GM12878 (cell line): Measurements from ENCODE around the gene LRRC31. TPM values are rescaled to one million over a fixed set of nuclear protein-coding genes. Genes with fewer than 3 reads are reported as not detected.

ENCODE experiments used
- ATAC-seq: fragments of 200-7000 bp; cut with Tn5 transposase; 3 replicates; pipeline ENCODE4 v1.9.1; 2020; ENCODE audit warnings: mild to moderate bottlenecking, moderate library complexity
- BruUV-seq: library from RNA; stranded (reverse); fragments of 400-500 nt; replicated peaks from 2 replicates; lab custom pipeline; 2021; lab: Mats Ljungman, UMichigan
- CTCF ChIA-PET: fragments of 300-600 bp; sonication (Branson Sonifier 250); formaldehyde crosslinking; extraction: SDS; loops from one replicate; lab custom pipeline; 2021; ENCODE audit warnings: inconsistent platforms; lab: Yijun Ruan, JAX
- POLR2A ChIA-PET: fragments of 350-600 bp; formaldehyde crosslinking; extraction: SDS; loops from one replicate; lab custom pipeline; 2021; ENCODE audit warnings: inconsistent platforms; lab: Charles Lee
- RAD21 ChIA-PET: fragments of 300-600 bp; sonication (Branson Sonifier 250); formaldehyde crosslinking; loops from one replicate; lab custom pipeline; 2023; ENCODE audit warnings: antibody characterized with exemption; ENCODE audit not compliant: unreplicated experiment; lab: Charles Lee
- SMC1A ChIA-PET: fragments of 300-600 bp; sonication (Branson Sonifier 250); formaldehyde crosslinking; loops from one replicate; lab custom pipeline; 2023; ENCODE audit not compliant: unreplicated experiment, uncharacterized antibody; lab: Charles Lee
- DNase-seq: peaks from one replicate; pipeline ENCODE4 v3.0.0-alpha.2; 2011; ENCODE audit warnings: low read depth, low spot score
- FAIRE-seq: peaks from 3 replicates; lab custom pipeline; 2011; peaks lifted over from hg19 to GRCh38; lab: Jason Lieb, UNC
- H2AFZ ChIP-seq: 2 replicates; pipeline ENCODE4 v1.6.0; 2011; ENCODE audit warnings: low read depth, low read length, control low read depth; ENCODE audit not compliant: control insufficient read depth
- H3K27ac ChIP-seq: 2 replicates; pipeline ENCODE4 v1.5.1; 2011; ENCODE audit warnings: control low read depth; ENCODE audit not compliant: control insufficient read depth, insufficient read depth
- H3K27me3 ChIP-seq, 2 experiments: replicated peaks in 1 of 2; 2 replicates each; pipeline versions ENCODE4 v1.6.0 to v1.6.1; 2011; ENCODE audit warnings: low read length in 1 of 2; ENCODE audit not compliant: control insufficient read depth in 2 of 2, insufficient read depth in 2 of 2
- H3K36me3 ChIP-seq, 2 experiments: 2 replicates each; pipeline ENCODE4 v1.5.1; 2011; ENCODE audit warnings: low read length in 1 of 2; ENCODE audit not compliant: control insufficient read depth in 2 of 2, insufficient read depth in 2 of 2
- H3K4me1 ChIP-seq: 2 replicates; pipeline ENCODE4 v1.6.1; 2011; ENCODE audit warnings: mild to moderate bottlenecking, low read length, moderate library complexity, mixed read lengths; ENCODE audit not compliant: control insufficient read depth, insufficient read depth
- H3K4me2 ChIP-seq: 2 replicates; pipeline ENCODE4 v1.6.0; 2011; ENCODE audit warnings: control low read depth; ENCODE audit not compliant: control insufficient read depth, insufficient read depth
- H3K4me3 ChIP-seq: fragments of 200-600 bp; sonication (generic); 2 replicates; pipeline ENCODE4 v1.5.1; 2016
- H3K79me2 ChIP-seq: 2 replicates; pipeline ENCODE4 v1.6.0; 2011; ENCODE audit warnings: low read length; ENCODE audit not compliant: control insufficient read depth, insufficient read depth
- H3K9ac ChIP-seq: 2 replicates; pipeline ENCODE4 v1.8.0; 2011; ENCODE audit warnings: low read length, control low read depth, mixed read lengths; ENCODE audit not compliant: control insufficient read depth, insufficient read depth
- H3K9me3 ChIP-seq: replicated peaks from 3 replicates; pipeline ENCODE4 v1.5.1; 2011; ENCODE audit warnings: mild to moderate bottlenecking, low read length; ENCODE audit not compliant: control insufficient read depth, insufficient read depth
- H4K20me1 ChIP-seq: 2 replicates; pipeline ENCODE4 v1.6.0; 2011; ENCODE audit not compliant: control insufficient read depth, insufficient read depth
- BMI1 ChIP-seq: fragments of 450-650 bp; IDR thresholded peaks from 2 replicates; pipeline ENCODE4 v1.6.1; 2016; ENCODE audit warnings: mild to moderate bottlenecking, moderate library complexity, borderline replicate concordance
- ZBTB40 ChIP-seq: fragments of 450-650 bp; IDR thresholded peaks from 2 replicates; pipeline ENCODE4 v1.6.1; 2016; ENCODE audit warnings: mild to moderate bottlenecking, moderate library complexity, borderline replicate concordance
- WGBS: methylation state at CpG from one replicate; pipeline ENCODE4 v1.1.6; 2016; ENCODE audit warnings: low lambda C conversion rate; ENCODE audit not compliant: insufficient replicate concordance, insufficient coverage; ENCODE audit errors: missing lambda C conversion rate; 5-methylcytosine and 5-hydroxymethylcytosine counted together
- in situ Hi-C: fragments of 300-500 bp; cut with MboI; formaldehyde crosslinking; loops from 9 replicates; pipeline ENCODE4 v1.14.3; 2018; ENCODE audit warnings: mixed read lengths
- intact Hi-C: fragments of 100-400 bp; cut with micrococcal nuclease; formaldehyde crosslinking; loops from one replicate; pipeline ENCODE4 v1.14.2; 2022; ENCODE audit not compliant: unreplicated experiment
- polyA plus RNA-seq, 11 experiments: library from polyadenylated mRNA; depleted of rRNA in 4 of 11; unstranded in 6 of 11; stranded (reverse) in 5 of 11; fragments of >200 nt; fragmentation: Nextera tagmentation in 4 of 11; fragmentation: Illumina TruSeq in 1 of 11; extraction: Ambion mirVana in 4 of 11; extraction: Trizol in 1 of 11; gene quantifications; 1 replicate in 1 of 11; 2 replicates in 10 of 11; pipeline versions ENCODE4 v1.2.1 to v1.2.3, GENCODE V29; 2011 to 2016; ENCODE audit warnings: inconsistent platforms in 2 of 11, missing spikeins in 2 of 11, low read depth in 1 of 11
- total RNA-seq, 4 experiments: library from RNA; depleted of rRNA in 3 of 4; stranded (reverse); fragments of >200 nt in 3 of 4; fragmentation: Illumina TruSeq in 1 of 4; extraction: Trizol in 1 of 4; gene quantifications; 2 replicates each; pipeline versions ENCODE4 v1.2.1 to v1.2.3, GENCODE V29; 2013 to 2021

Gene LRRC31
- total and polyA plus RNA-seq, 10 of the 15 experiments (the other 5 are each of a cell fraction or from before 2014, with no cell fraction given): 0.04 to 0.06 (median 0.06) TPM; not detected in 7

- CTCF ChIA-PET: interaction anchor here (0.8 to 4.0 kb wide), 2 partner anchors 98 to 186 kb away, joined by 5 to 18 read pairs; partner anchors contain the start of gene SEC62
- H3K9ac ChIP-seq: no peak overlapping the region
- H3K36me3 ChIP-seq: no peaks in the 10 kb centered on the region
- no peak for FAIRE-seq
- H3K27ac ChIP-seq: no peak overlapping the region
- BruUV-seq: no TSS peak
- peaks cover 23% of the 10 kb centered on the region for H3K4me1 ChIP-seq
- DNase-seq: no peak
- H3K4me3 ChIP-seq: no peak overlapping the region
- H3K79me2 ChIP-seq: no peaks in the 10 kb centered on the region
- POLR2A ChIA-PET: no interaction called here
- in situ Hi-C loops (loop anchor here (10.0 kb wide), 1 partner anchor 186 kb away; no protein-coding TSS in a partner anchor), intact Hi-C loops (no loop called here)
- no peak for TF ChIP-seq BMI1
- peak; percentile 53 for TF ChIP-seq ZBTB40
- H2AFZ ChIP-seq: no peak overlapping the region
- 5% methylated on average over 2 of the region's 2 CpGs for WGBS
- SMC1A ChIA-PET: interaction anchor here (1.6 to 7.2 kb wide), 2 partner anchors 99 to 152 kb away, joined by 8 to 56 read pairs; partner anchors contain the start of gene SEC62
- H3K4me2 ChIP-seq: no peak overlapping the region
- no peaks in the 10 kb centered on the region for H4K20me1 ChIP-seq
- no peaks in the 10 kb centered on the region for H3K9me3 ChIP-seq
- ATAC-seq: no peak
- RAD21 ChIA-PET: interaction anchor here (1.3 kb wide), 1 partner anchor 98 kb away, joined by 3 read pairs; no protein-coding TSS in a partner anchor
- H3K27me3 ChIP-seq: no peaks in the 10 kb centered on the region
These were observed 1.4 kb downstream of the LRRC31 start for GRCh38 chr3:169868369-169868768.
